GM19468 (cell line): ENCODE measurements around the gene FMO3.

Source experiments
- ATAC-seq: cut with Tn5 transposase; IDR thresholded peaks from one replicate; pipeline ENCODE4 v1.9.1; 2021; ENCODE audit warnings: mild to moderate bottlenecking, moderate library complexity, moderate number of reproducible peaks; ENCODE audit not compliant: unreplicated experiment; ENCODE audit errors: extremely low read depth

Gene FMO3

GRCh38 chr1:171152549-171152948 is 61.8 kb downstream of the FMO3 start:
- ATAC-seq, result no peak

- ATAC-seq, result no peak
Measured at GRCh38 chr1:171155484-171155883, 64.8 kb downstream of the FMO3 start.

GRCh38 chr1:171158096-171158495 is 67.4 kb downstream of the FMO3 start:
- no peak for ATAC-seq

GRCh38 chr1:171158551-171158950 is 67.8 kb downstream of the FMO3 start:
- no peak for ATAC-seq

GRCh38 chr1:171159148-171159547 is 68.4 kb downstream of the FMO3 start:
- ATAC-seq, result no peak

- no peak for ATAC-seq
Measured at GRCh38 chr1:171160211-171160610, 69.5 kb downstream of the FMO3 start.

- no peak for ATAC-seq
Measured at GRCh38 chr1:171160639-171161354, 70.1 kb downstream of the FMO3 start.

GRCh38 chr1:171161431-171161830 is 70.7 kb downstream of the FMO3 start:
- no peak for ATAC-seq

- ATAC-seq, result no peak
Measured at GRCh38 chr1:171166361-171166760, 75.7 kb downstream of the FMO3 start.
